Measurements from ENCODE around the gene MAPT.
A peak's percentile ranks its signal among the peaks of the same experiment; 100 is the strongest.
"Not testable (repeated sequence)": the region's sequence is repeated elsewhere in the genome, so short reads cannot be mapped to it uniquely, and the experiment has no call there.

The MAPT gene

GRCh38 chr17:46009681-46010596, 115.6 kb downstream of the MAPT start:
- in situ Hi-C loops (cut with MboI; ENCODE audit: low pct_unique_long_range_greater_than_20kb, low sequenced_read_pairs) = no loop called here
- DNase-seq = no peak

GRCh38 chr17:46010597-46011186, 116.3 kb downstream of the MAPT start:
- no peak for DNase-seq
- in situ Hi-C loops (cut with MboI; ENCODE audit: low pct_unique_long_range_greater_than_20kb, low sequenced_read_pairs) = no loop called here

GRCh38 chr17:46011711-46012505, 117.6 kb downstream of the MAPT start:
- in situ Hi-C loops (cut with MboI; ENCODE audit: low pct_unique_long_range_greater_than_20kb, low sequenced_read_pairs) = no loop called here
- DNase-seq = no peak

GRCh38 chr17:46012506-46013079, 118.2 kb downstream of the MAPT start:
- in situ Hi-C loops (cut with MboI; ENCODE audit: low pct_unique_long_range_greater_than_20kb, low sequenced_read_pairs) = no loop called here
- DNase-seq = no peak

- in situ Hi-C loops (cut with MboI; ENCODE audit: low pct_unique_long_range_greater_than_20kb, low sequenced_read_pairs) = no loop called here
- DNase-seq = no peak
Observed at GRCh38 chr17:46013127-46013501, 118.8 kb downstream of the MAPT start.

DNA sequence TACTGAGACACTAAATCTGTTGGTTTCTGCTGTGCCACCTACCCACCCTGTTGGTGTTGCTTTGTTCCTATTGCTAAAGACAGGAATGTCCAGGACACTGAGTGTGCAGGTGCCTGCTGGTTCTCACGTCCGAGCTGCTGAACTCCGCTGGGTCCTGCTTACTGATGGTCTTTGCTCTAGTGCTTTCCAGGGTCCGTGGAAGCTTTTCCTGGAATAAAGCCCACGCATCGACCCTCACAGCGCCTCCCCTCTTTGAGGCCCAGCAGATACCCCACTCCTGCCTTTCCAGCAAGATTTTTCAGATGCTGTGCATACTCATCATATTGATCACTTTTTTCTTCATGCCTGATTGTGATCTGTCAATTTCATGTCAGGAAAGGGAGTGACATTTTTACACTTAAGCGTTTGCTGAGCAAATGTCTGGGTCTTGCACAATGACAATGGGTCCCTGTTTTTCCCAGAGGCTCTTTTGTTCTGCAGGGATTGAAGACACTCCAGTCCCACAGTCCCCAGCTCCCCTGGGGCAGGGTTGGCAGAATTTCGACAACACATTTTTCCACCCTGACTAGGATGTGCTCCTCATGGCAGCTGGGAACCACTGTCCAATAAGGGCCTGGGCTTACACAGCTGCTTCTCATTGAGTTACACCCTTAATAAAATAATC, 119.3 kb downstream of the MAPT start:
- no peak for DNase-seq
- in situ Hi-C loops (cut with MboI; ENCODE audit: low pct_unique_long_range_greater_than_20kb, low sequenced_read_pairs) = no loop called here

- in situ Hi-C loops (cut with MboI; ENCODE audit: low pct_unique_long_range_greater_than_20kb, low sequenced_read_pairs) = not testable (repeated sequence)
Observed at GRCh38 chr17:46019408-46019925, 125.1 kb downstream of the MAPT start.

DNA sequence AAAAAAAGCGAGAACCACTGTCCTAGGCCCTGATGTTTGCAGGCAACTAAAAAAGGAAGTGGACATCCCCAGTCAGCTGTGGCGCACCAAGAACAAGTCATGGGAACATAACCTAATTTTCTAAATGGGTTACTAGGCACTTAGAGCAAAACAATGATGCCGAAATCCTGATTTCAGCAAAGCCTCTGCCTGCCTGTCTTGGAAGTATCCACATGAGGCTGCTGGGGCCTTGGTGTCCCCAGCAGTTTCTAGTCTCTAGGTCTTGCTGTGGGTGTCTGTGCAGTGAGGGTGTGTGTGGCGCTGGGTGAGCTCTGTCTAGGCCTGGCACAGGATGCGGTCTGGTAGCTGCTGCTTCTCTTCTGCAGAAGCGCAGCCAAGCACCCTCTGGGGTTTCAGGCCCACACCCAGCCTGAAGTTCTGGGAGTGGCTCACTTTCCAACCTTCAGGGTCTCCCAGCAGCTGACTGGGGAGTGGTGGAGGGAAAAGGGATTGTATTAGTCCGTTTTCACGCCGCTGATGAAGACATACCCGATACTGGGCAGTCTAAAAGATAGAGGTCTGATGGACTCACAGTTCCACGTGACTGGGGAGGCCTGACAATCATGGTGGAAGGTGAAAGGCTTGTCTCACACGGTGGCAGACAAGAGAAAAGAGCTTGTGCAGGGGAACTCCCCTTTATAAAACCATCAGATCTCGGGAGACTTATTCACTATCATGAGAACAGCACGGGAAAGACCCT, 125.8 kb downstream of the MAPT start:
- in situ Hi-C loops (cut with MboI; ENCODE audit: low pct_unique_long_range_greater_than_20kb, low sequenced_read_pairs) = no loop called here
- peak; percentile 15 for DNase-seq

More at GRCh38 chr17:46019408-46019925, 125.1 kb downstream of the MAPT start:
- not testable (repeated sequence) for DNase-seq

- DNase-seq = no peak
Observed at GRCh38 chr17:46020998-46021397, 126.6 kb downstream of the MAPT start.

GRCh38 chr17:46023366-46023765, 129.0 kb downstream of the MAPT start:
- in situ Hi-C loops (cut with MboI; ENCODE audit: low pct_unique_long_range_greater_than_20kb, low sequenced_read_pairs); DNase-seq: not testable (repeated sequence)

More at GRCh38 chr17:46020998-46021397, 126.6 kb downstream of the MAPT start:
- in situ Hi-C loops (cut with MboI; ENCODE audit: low pct_unique_long_range_greater_than_20kb, low sequenced_read_pairs) = no loop called here

DNA sequence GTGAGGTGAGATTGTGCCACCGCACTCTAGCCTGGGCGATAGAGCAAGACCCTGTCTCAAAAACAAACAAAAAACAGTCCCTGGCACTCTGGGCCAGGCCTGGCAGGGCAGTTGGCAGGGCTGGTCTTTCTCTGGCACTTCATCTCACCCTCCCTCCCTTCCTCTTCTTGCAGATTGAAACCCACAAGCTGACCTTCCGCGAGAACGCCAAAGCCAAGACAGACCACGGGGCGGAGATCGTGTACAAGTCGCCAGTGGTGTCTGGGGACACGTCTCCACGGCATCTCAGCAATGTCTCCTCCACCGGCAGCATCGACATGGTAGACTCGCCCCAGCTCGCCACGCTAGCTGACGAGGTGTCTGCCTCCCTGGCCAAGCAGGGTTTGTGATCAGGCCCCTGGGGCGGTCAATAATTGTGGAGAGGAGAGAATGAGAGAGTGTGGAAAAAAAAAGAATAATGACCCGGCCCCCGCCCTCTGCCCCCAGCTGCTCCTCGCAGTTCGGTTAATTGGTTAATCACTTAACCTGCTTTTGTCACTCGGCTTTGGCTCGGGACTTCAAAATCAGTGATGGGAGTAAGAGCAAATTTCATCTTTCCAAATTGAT, 129.5 kb downstream of the MAPT start:
- no peak for DNase-seq
- in situ Hi-C loops (cut with MboI; ENCODE audit: low pct_unique_long_range_greater_than_20kb, low sequenced_read_pairs) = no loop called here

GRCh38 chr17:46024590-46024989, 130.2 kb downstream of the MAPT start:
- DNase-seq = no peak
- in situ Hi-C loops (cut with MboI; ENCODE audit: low pct_unique_long_range_greater_than_20kb, low sequenced_read_pairs) = no loop called here

DNA sequence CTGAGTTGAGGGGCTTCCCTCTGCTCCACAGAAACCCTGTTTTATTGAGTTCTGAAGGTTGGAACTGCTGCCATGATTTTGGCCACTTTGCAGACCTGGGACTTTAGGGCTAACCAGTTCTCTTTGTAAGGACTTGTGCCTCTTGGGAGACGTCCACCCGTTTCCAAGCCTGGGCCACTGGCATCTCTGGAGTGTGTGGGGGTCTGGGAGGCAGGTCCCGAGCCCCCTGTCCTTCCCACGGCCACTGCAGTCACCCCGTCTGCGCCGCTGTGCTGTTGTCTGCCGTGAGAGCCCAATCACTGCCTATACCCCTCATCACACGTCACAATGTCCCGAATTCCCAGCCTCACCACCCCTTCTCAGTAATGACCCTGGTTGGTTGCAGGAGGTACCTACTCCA, 130.7 kb downstream of the MAPT start:
- DNase-seq = no peak
- in situ Hi-C loops (cut with MboI; ENCODE audit: low pct_unique_long_range_greater_than_20kb, low sequenced_read_pairs) = no loop called here

GRCh38 chr17:46025510-46026165, 131.3 kb downstream of the MAPT start:
- in situ Hi-C loops (cut with MboI; ENCODE audit: low pct_unique_long_range_greater_than_20kb, low sequenced_read_pairs) = no loop called here
- no peak for DNase-seq

- in situ Hi-C loops (cut with MboI; ENCODE audit: low pct_unique_long_range_greater_than_20kb, low sequenced_read_pairs) = no loop called here
- no peak for DNase-seq
Observed at GRCh38 chr17:46026166-46027047, 132.1 kb downstream of the MAPT start.
